ENCODE results near the gene CDC42BPB. TPM values are rescaled to one million over a fixed set of nuclear protein-coding genes. Genes with fewer than 3 reads are reported as not detected.
A peak's percentile ranks its signal among the peaks of the same experiment; 100 is the strongest.

The CDC42BPB gene
- total RNA-seq, 1 experiment from 2014 or later, result 103 TPM

DNA sequence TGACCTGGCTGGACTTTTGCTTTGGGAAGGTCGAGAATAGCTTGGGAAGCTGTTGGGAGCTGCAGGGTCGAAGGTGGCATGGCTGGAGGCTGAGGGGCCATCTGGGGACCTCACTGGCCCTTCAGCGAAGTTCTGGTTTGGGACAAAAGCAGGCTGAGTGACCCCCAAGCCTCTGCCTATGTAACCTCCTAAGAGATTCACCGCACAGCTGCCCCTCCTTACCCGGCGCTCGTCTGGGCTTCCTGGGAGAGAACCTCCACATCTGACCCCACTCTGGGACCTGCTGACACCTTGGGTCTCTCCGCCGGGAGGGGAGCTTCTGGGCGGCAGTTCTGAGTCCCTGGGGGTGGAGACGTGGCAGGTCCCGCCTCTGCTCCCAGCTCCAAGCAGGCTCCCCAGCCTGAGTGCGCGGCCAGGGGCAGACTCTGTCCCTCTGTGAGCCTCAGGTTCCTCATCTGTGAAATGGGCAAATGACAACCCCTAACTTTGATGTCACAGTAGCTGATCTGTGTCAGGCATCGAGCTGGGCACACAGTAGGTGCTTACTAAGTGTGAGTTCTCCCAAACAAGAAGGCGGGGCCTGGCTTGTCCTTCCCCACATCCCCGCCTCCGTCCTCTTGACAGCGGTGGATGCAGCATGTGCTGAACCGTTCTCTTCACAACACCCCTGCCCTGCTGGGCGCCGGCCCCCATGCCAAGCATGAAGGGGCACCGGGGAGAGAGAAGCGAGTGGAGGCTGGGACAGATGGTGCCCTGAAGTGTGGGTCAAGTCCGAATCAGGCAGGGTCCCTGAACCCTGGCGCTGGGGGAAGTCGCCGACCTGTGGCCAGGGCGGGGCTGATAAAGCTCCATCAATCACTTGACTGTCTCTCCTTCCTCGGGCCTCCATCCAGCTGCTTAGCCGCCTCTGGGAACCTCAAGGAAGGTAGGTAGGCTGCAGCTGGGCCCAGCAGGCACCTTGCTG lies 40.9 kb upstream of the CDC42BPB start:
- no CpG with 5 or more reads among the region's 31 CpGs for WGBS (ENCODE audit: extremely low coverage, insufficient read length, low lambda C conversion rate)
- no peak overlapping the region for H2BK15ac ChIP-seq (ENCODE audit: low read depth, low read length)
- H3K9ac ChIP-seq (ENCODE audit: extremely low read depth, insufficient read length, low read length), result no peak overlapping the region
- H3K56ac ChIP-seq (ENCODE audit: insufficient read length, low read depth, low read length), result no peak overlapping the region
- no peaks in the 10 kb centered on the region for H3K79me1 ChIP-seq (ENCODE audit: insufficient read depth, low read depth, low read length, poor library complexity, severe bottlenecking)
- H3K27me3 ChIP-seq (ENCODE audit: insufficient read depth, low read length), result no peaks in the 10 kb centered on the region
- no peak overlapping the region for H3K14ac ChIP-seq (ENCODE audit: insufficient read depth, low read length)
- no peak overlapping the region for H2BK120ac ChIP-seq (ENCODE audit: low read depth, low read length, poor library complexity, severe bottlenecking)
- no peak overlapping the region for H3K4ac ChIP-seq (ENCODE audit: low read depth, low read length)
- no peak overlapping the region for H3K23ac ChIP-seq (ENCODE audit: insufficient read length, low read depth, low read length)
- no peaks in the 10 kb centered on the region for H3K9me3 ChIP-seq (ENCODE audit: control insufficient read depth, low read depth, low read length)
- H3K4me2 ChIP-seq (ENCODE audit: insufficient read depth, insufficient read length, low read length), result no peak overlapping the region
- Mint-ChIP-seq H3K4me1 (peaks cover 13 to 44% of the 10 kb centered on the region in 2 experiments), H3K36me3 (ENCODE audit: insufficient read depth in 1 of 3, low read depth in 3 of 3) (no peaks in the 10 kb centered on the region), H3K4me3 (peak overlapping the region in 1 of 2 experiments; percentile 28; a peak in 1 of 5 replicates), H3K9me3 (no peaks in the 10 kb centered on the region), H3K27me3 (ENCODE audit: low read depth) (peaks cover 15% of the 10 kb centered on the region), H3K27ac (no peak overlapping the region)
- H3K79me2 ChIP-seq (ENCODE audit: insufficient read depth, low read length), result no peaks in the 10 kb centered on the region
- H2BK5ac ChIP-seq (ENCODE audit: insufficient read length, low read length), result no peak overlapping the region
- H3K18ac ChIP-seq (ENCODE audit: insufficient read length, low read depth, low read length), result no peak overlapping the region
- H3K27ac ChIP-seq (ENCODE audit: insufficient read length, low read depth, low read length), result no peak overlapping the region
- H2BK20ac ChIP-seq (ENCODE audit: low read depth, low read length, poor library complexity, severe bottlenecking), result no peak overlapping the region
- no peak overlapping the region for H4K91ac ChIP-seq (ENCODE audit: insufficient read length, low read depth, low read length)
- no peak overlapping the region for H2AK5ac ChIP-seq (ENCODE audit: insufficient read length, low read length)
- no peaks in the 10 kb centered on the region; the same call in 1 of the 2 replicates for H3K4me1 ChIP-seq (ENCODE audit: insufficient read depth, low read length)
- TF ChIP-seq CTCF (conservative IDR thresholded peaks at IDR 0.05), result no peak
- H4K8ac ChIP-seq (replicated peaks; ENCODE audit: insufficient read length, low read depth, low read length), result no peak overlapping the region
- no peak overlapping the region for H2AFZ ChIP-seq (ENCODE audit: low read length)
- no peak overlapping the region for H4K5ac ChIP-seq (ENCODE audit: insufficient read length, low read depth, low read length)
- no peak overlapping the region for H2BK12ac ChIP-seq (ENCODE audit: insufficient read length, low read depth, low read length)
- no peaks in the 10 kb centered on the region for H3K23me2 ChIP-seq (ENCODE audit: insufficient read length, low read depth, low read length, poor library complexity, severe bottlenecking)
- no peaks in the 10 kb centered on the region for H4K20me1 ChIP-seq (ENCODE audit: control insufficient read depth, insufficient read depth, insufficient read length)
- DNase-seq, result no peak
- no peak overlapping the region for H3T11ph ChIP-seq (ENCODE audit: low read length)

All from H9 (cell line).